Panc1 (cell line): ENCODE results near the gene BRD3. TPM values are rescaled to one million over a fixed set of nuclear protein-coding genes. Genes with fewer than 3 reads are reported as not detected.

Experiments used
- ATAC-seq: fragments of 200-7000 bp; cut with Tn5 transposase; 2 replicates; pipeline ENCODE4 v1.9.1; 2020; ENCODE audit warnings: mild to moderate bottlenecking, moderate library complexity
- BruUV-seq: library from RNA; stranded (reverse); fragments of 400-500 nt; replicated peaks from 2 replicates; lab custom pipeline; 2021; lab: Mats Ljungman, UMichigan
- CTCF ChIA-PET: fragments of 300-600 bp; sonication (Branson Sonifier 250); formaldehyde crosslinking; loops from one replicate; lab custom pipeline; 2022; ENCODE audit warnings: antibody characterized with exemption; lab: Charles Lee
- POLR2A ChIA-PET: fragments of 300-600 bp; sonication (Branson Sonifier 250); formaldehyde crosslinking; loops from one replicate; lab custom pipeline; 2022; ENCODE audit warnings: antibody characterized with exemption; lab: Charles Lee
- DNase-seq: peaks from one replicate; pipeline ENCODE4 v3.0.0-alpha.2; 2010; ENCODE audit warnings: low read depth, low spot score
- H3K27ac ChIP-seq: 2 replicates; pipeline ENCODE4 v1.5.1; 2011; ENCODE audit warnings: mild to moderate bottlenecking, low read length, inconsistent platforms
- H3K27me3 ChIP-seq: fragments of 200-500 bp; sonication (Bioruptor generic); 2 replicates; pipeline ENCODE4 v1.6.0; 2014; ENCODE audit warnings: low read length, inconsistent platforms; ENCODE audit not compliant: control insufficient read depth, insufficient read depth
- H3K36me3 ChIP-seq: fragments of 200-500 bp; sonication (Bioruptor generic); 2 replicates; pipeline ENCODE4 v1.5.1; 2014; ENCODE audit warnings: inconsistent platforms, mild to moderate bottlenecking, low read length, moderate library complexity; ENCODE audit not compliant: control insufficient read depth, insufficient read depth
- H3K4me1 ChIP-seq: 2 replicates; pipeline ENCODE4 v1.5.1; 2011; ENCODE audit warnings: inconsistent platforms, mild to moderate bottlenecking, low read length, moderate library complexity; ENCODE audit not compliant: control insufficient read depth, insufficient read depth
- H3K4me3 ChIP-seq, 2 experiments: 2 replicates each; pipeline ENCODE4 v1.5.1; 2011 to 2012; ENCODE audit warnings: low read depth in 2 of 2, low read length in 2 of 2, mild to moderate bottlenecking in 2 of 2, inconsistent platforms in 1 of 2, moderate library complexity in 1 of 2
- H3K9me3 ChIP-seq: fragments of 200-500 bp; sonication (Bioruptor generic); 2 replicates; pipeline ENCODE4 v1.5.1; 2014; ENCODE audit warnings: low read depth, mild to moderate bottlenecking, inconsistent platforms, low read length, moderate library complexity; ENCODE audit not compliant: control insufficient read depth, insufficient read depth
- POLR2AphosphoS5 ChIP-seq: IDR thresholded peaks from 2 replicates; pipeline ENCODE4 v1.6.1; 2012; ENCODE audit warnings: mild to moderate bottlenecking, low read depth, low read length, moderate library complexity
- REST ChIP-seq, 2 experiments: IDR thresholded peaks; 2 replicates each; pipeline ENCODE4 v1.6.1; 2011 to 2012; ENCODE audit warnings: low read depth in 2 of 2, control low read depth in 1 of 2, low read length in 1 of 2, mild to moderate bottlenecking in 1 of 2, moderate library complexity in 1 of 2; ENCODE audit not compliant: insufficient read depth in 1 of 2
- SIN3A ChIP-seq: IDR thresholded peaks from 2 replicates; pipeline ENCODE4 v1.6.1; 2012; ENCODE audit warnings: low read depth, mild to moderate bottlenecking, low read length, moderate library complexity, borderline replicate concordance; ENCODE audit not compliant: insufficient read depth
- TCF7L2 ChIP-seq: IDR thresholded peaks from 2 replicates; pipeline ENCODE4 v1.6.1; 2011; ENCODE audit warnings: mild to moderate bottlenecking, low read depth, low read length, inconsistent platforms
- in situ Hi-C: cut with HindIII; loops from 2 replicates; pipeline ENCODE4 v1.10.0; 2016; ENCODE audit warnings: low sequenced_read_pairs, low pct_unique_long_range_greater_than_20kb
- intact Hi-C: fragments of 100-400 bp; cut with micrococcal nuclease; formaldehyde crosslinking; loops from one replicate; pipeline ENCODE4 v1.10.0; 2022; ENCODE audit not compliant: unreplicated experiment
- total RNA-seq: library from RNA; stranded (reverse); gene quantifications from one replicate; pipeline ENCODE4 v1.2.1, GENCODE V29; 2021; ENCODE audit not compliant: unreplicated experiment
- TF ChIP-seq, protein P1 (sequence below): fragments of 450-650 bp; IDR thresholded peaks from 2 replicates; pipeline ENCODE4 v1.5.1; 2017; ENCODE audit warnings: mild to moderate bottlenecking

The BRD3 gene
- total RNA-seq, 1 experiment from 2014 or later = 27.6 TPM

DNA sequence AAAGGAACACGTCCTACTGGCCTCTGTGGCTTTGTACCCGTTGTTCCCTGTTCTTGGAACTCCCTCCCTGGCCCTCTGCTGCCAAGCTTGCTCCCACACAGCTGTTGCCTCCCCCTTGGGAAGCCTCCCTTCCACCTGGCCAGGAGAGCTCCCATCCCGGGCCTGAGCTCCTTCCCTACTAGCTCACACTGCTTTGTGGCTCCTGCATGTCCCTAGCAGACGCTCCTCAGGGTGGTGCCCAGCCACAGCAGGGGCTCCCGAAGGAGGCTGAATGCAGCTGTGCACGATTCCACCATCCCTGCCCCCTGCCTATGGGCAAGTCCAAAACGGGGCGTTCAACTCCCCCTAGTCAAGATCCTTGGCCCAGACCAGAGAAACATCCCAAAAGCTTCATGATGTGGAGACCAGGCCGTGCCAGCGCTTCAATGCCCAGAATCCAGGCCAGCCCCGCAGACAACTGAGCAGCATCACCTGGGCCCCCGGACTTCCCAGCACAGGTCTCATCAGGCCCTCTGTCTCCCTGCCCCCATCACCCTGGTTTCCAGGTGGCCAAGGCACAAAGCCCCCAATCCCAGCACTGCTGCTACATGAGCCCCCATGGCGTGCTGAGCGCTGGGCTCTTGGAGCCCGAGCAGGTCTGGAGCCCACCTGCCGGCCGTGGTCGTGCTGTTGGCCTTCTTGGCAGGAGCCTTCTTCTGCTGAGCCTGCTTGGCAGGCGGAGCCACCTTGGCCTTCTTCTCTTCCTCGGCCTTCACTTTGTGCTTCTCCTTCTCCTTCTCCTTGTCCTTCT lies 28.2 kb downstream of the BRD3 start:
- Histone ChIP-seq H3K4me3 (no peak overlapping the region), H3K27me3 (no peaks in the 10 kb centered on the region), H3K9me3 (no peaks in the 10 kb centered on the region), H3K27ac (no peak overlapping the region), H3K4me1 (no peaks in the 10 kb centered on the region), H3K36me3 (no peaks in the 10 kb centered on the region)
- ATAC-seq = no peak
- no peak for TF ChIP-seq SIN3A
- TF ChIP-seq REST (IDR thresholded peaks at IDR 0.05; ENCODE audit: insufficient read depth in 1 of 2, low read depth in 2 of 2, low read length in 1 of 2) = no peak
- TF ChIP-seq, protein P1, sequence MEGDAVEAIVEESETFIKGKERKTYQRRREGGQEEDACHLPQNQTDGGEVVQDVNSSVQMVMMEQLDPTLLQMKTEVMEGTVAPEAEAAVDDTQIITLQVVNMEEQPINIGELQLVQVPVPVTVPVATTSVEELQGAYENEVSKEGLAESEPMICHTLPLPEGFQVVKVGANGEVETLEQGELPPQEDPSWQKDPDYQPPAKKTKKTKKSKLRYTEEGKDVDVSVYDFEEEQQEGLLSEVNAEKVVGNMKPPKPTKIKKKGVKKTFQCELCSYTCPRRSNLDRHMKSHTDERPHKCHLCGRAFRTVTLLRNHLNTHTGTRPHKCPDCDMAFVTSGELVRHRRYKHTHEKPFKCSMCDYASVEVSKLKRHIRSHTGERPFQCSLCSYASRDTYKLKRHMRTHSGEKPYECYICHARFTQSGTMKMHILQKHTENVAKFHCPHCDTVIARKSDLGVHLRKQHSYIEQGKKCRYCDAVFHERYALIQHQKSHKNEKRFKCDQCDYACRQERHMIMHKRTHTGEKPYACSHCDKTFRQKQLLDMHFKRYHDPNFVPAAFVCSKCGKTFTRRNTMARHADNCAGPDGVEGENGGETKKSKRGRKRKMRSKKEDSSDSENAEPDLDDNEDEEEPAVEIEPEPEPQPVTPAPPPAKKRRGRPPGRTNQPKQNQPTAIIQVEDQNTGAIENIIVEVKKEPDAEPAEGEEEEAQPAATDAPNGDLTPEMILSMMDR = no peak
- TF ChIP-seq POLR2AphosphoS5 = no peak
- intact Hi-C loops = no loop called here
- POLR2A ChIA-PET = no interaction called here
- CTCF ChIA-PET = no interaction called here
- no TSS peak for BruUV-seq
- DNase-seq = no peak
- in situ Hi-C loops = no loop called here

DNA sequence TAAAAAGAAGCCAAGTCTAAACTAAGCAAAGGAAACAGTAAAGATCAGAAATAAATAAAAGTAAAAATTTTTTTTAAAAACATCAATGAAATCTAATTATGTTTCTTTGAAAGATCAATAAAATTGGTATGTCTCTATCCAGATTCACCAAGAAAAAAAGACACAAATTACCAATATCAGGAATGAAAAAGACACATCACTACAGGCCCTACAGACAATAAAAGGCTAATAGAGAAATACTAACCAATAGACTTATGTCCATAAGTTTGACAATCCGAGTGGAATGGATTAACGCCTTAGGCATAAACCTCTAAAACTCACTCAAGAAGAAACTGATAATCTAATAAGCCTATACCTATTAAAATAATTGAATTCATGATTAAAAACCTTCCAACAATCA lies 30.2 kb downstream of the BRD3 start:
- POLR2A ChIA-PET = no interaction called here

More for the DNA sequence above, 30.2 kb downstream of the BRD3 start:
- CTCF ChIA-PET = no interaction called here
- no peak overlapping the region for H3K4me3 ChIP-seq
- in situ Hi-C loops (no loop called here), intact Hi-C loops (no loop called here)
- DNase-seq = no peak
- BruUV-seq = no TSS peak
- H3K36me3 ChIP-seq = no peaks in the 10 kb centered on the region
- H3K27ac ChIP-seq = no peak overlapping the region
- no peaks in the 10 kb centered on the region for H3K9me3 ChIP-seq
- TF ChIP-seq TCF7L2 (no peak), SIN3A (no peak), REST (IDR thresholded peaks at IDR 0.05; ENCODE audit: insufficient read depth in 1 of 2, low read depth in 2 of 2, low read length in 1 of 2) (no peak), POLR2AphosphoS5 (no peak)
- TF ChIP-seq, protein P1 = no peak
- H3K4me1 ChIP-seq = no peaks in the 10 kb centered on the region
- ATAC-seq = no peak
- H3K27me3 ChIP-seq = no peaks in the 10 kb centered on the region
